Right renal cortex interstitium (tissue), 3 donors: Measurements from ENCODE around the gene TAS2R43. TPM values are rescaled to one million over a fixed set of nuclear protein-coding genes. Genes with fewer than 3 reads are reported as not detected.
"Not testable (repeated sequence)": the region's sequence is repeated elsewhere in the genome, so short reads cannot be mapped to it uniquely, and the experiment has no call there.

ENCODE experiments used
- DNase-seq, 3 donors: peaks; one replicate each; pipeline ENCODE4 v3.0.0-alpha.2; 2013; ENCODE audit warnings: low read depth in 3 of 3, low spot score in 2 of 3
- polyA plus RNA-seq, 3 donors: library from polyadenylated mRNA; unstranded; fragments of 120-200 nt; gene quantifications; one replicate each; pipeline ENCODE4 v1.2.1, GENCODE V29; 2013; ENCODE audit not compliant: insufficient read length in 3 of 3

The TAS2R43 gene
- polyA plus RNA-seq, 3 donors = 0.21 to 0.36 TPM; not detected in 1

- no peak for DNase-seq
These were observed 24.6 kb downstream of the TAS2R43 start for GRCh38 chr12:11067514-11067913.

- not testable (repeated sequence) for DNase-seq
These were observed 29.9 kb downstream of the TAS2R43 start, which contains the start of gene TAS2R46 for GRCh38 chr12:11062194-11062593. Gene TAS2R46 (minus strand): TSS chr12:11062294. CDS start chr12:11062294, 0 bp downstream.

DNA sequence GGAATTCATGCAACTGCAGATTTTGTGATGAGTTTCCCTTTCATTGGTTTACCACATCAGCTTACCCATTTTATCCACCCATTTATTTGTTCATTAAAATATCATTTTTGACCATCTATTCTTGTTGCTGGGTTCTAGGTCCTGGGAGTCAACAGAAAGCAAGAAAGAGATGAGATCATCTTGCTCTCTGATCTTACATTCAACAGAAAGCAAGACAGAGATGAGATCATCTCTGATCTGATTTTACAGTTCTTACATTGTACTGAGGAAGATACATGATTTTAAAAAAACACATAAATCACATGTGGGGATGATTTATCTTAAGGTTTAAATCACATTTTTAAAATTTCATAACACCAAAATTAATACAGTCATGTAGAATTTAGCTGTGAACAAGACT, 32.3 kb downstream of the TAS2R43 start:
- no peak for DNase-seq

- DNase-seq = no peak
These were observed 33.1 kb downstream of the TAS2R43 start for GRCh38 chr12:11059041-11059440.

GRCh38 chr12:11055306-11055705, 36.8 kb downstream of the TAS2R43 start:
- DNase-seq = no peak

- not testable (repeated sequence) for DNase-seq
These were observed 42.1 kb downstream of the TAS2R43 start for GRCh38 chr12:11049806-11050531.

- not testable (repeated sequence) for DNase-seq
These were observed 50.7 kb downstream of the TAS2R43 start for GRCh38 chr12:11041366-11041765.

Other genes starting within 250 kb of the TAS2R43 start
- gene PRR4, start 242.8 kb downstream of the TAS2R43 start, polyA plus RNA-seq = 1 to 10 TPM; 5.6 to 7.8 (median 5.9) TPM
- gene PRH1, start 208.1 kb downstream of the TAS2R43 start, polyA plus RNA-seq = 10 to 100 TPM; 11.6 to 16.9 (median 15.9) TPM
- under 1 TPM in 2 of 3 donors, not detected in 1; 0.10 TPM for gene TAS2R13, start 182.8 kb downstream of the TAS2R43 start, polyA plus RNA-seq
- under 1 TPM; 0.28 to 0.64 (median 0.48) TPM for gene PRH2, start 163.1 kb downstream of the TAS2R43 start, polyA plus RNA-seq
- gene TAS2R14, start 153.1 kb downstream of the TAS2R43 start, polyA plus RNA-seq = 1 to 10 TPM; 2.3 to 3.1 (median 2.9) TPM
- not detected for gene TAS2R50, start 105.4 kb downstream of the TAS2R43 start, polyA plus RNA-seq
- gene TAS2R20, start 94.0 kb downstream of the TAS2R43 start, polyA plus RNA-seq = 1 to 10 TPM in 2 of 3 donors, under 1 TPM in 1; 0.89 to 1.2 (median 1.1) TPM
- gene TAS2R19, start 69.7 kb downstream of the TAS2R43 start, polyA plus RNA-seq = 1 to 10 TPM in 2 of 3 donors, under 1 TPM in 1; 0.94 to 1.8 (median 1.2) TPM
- 1 to 10 TPM; 1.0 to 2.1 (median 1.1) TPM for gene TAS2R31, start 60.9 kb downstream of the TAS2R43 start, polyA plus RNA-seq
- gene TAS2R46, start 30.0 kb downstream of the TAS2R43 start, polyA plus RNA-seq = not detected
- gene TAS2R30, start 42.3 kb upstream of the TAS2R43 start, polyA plus RNA-seq = under 1 TPM; 0.15 to 0.27 (median 0.21) TPM
- 10 to 100 TPM; 19.1 to 19.3 (median 19.2) TPM for gene SMIM10L1, start 78.9 kb upstream of the TAS2R43 start, polyA plus RNA-seq
- not detected for gene TAS2R42, start 94.6 kb upstream of the TAS2R43 start, polyA plus RNA-seq
- not detected for gene PRB3, start 177.4 kb upstream of the TAS2R43 start, polyA plus RNA-seq
- gene PRB4, start 218.1 kb upstream of the TAS2R43 start, polyA plus RNA-seq = not detected